ENCODE results near the gene BORA. TPM values are rescaled to one million over a fixed set of nuclear protein-coding genes. Genes with fewer than 3 reads are reported as not detected.

BORA gene
- total and polyA plus RNA-seq, 2 of the 13 experiments (the other 11 are each of a cell fraction or from before 2014, with no cell fraction given), result 4.0 to 17.4 TPM

DNA sequence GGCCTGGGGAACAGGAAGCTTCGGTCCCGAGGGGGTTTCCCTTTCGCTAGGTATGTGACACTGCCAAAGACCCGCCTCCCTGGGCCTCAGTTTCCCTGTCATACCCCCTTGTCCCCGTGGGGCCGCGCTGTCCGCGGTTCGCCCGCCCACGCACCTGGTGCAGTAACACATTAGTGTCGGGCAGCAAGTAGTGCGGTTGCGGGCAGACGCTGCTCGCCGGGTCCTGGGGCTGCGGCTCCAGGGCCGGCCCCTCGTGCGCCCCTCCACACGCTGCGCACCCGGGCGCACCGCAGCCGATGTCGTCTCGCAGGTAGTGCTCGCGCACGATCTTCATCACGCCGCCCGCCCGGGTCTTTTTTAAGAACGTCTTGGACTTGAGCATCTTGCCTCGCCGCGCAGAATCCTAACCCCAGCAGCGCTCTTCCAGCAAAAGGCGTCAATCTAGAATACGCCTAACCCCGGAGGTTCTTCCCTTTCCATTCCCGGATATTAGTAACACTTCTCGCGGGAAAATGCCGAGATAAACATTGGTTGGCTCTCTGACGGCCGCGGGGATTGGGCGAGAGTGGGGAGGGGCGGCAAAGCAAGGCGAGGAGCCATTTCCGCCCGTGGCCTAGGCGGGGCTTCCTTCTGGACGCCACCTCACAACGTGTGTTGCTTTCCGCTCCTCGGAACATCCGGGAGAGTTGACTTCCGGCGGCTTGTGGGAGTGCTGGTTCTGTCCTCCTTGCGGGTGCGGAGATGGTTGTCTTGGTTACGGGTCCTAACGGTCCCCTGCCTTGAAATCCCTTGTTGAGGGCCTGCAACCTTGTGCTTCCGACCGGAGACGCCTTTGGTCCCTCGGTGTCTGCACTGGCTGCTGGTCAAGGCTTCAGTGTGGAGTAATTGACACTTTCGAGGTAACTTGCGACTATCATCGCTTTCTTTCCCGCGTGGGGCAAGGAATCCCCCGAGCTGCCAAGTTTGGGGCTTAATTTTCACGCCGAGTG, 54.0 kb downstream of the BORA start, which contains the start of the genes DIS3 and PIBF1 (continued):
- TF ChIP-seq DBP (CRISPR knock-in tag; IDR thresholded peaks at IDR 0.05; ENCODE audit: not compliant biosample characterization) (peak; percentile 15), MAZ (IDR thresholded peaks at IDR 0.05; ENCODE audit: borderline replicate concordance, low read depth, low read length) (no peak), MAZ (CRISPR knock-in tag; IDR thresholded peaks at IDR 0.05; ENCODE audit: low read depth) (peak; percentile 68), EED (CRISPR knock-in tag; IDR thresholded peaks at IDR 0.05) (0 out of 2 replicates have a peak, but pooled peaks have one; percentile 27), ZSCAN12 (CRISPR knock-in tag; IDR thresholded peaks at IDR 0.05) (no peak), ZNF317 (CRISPR knock-in tag; IDR thresholded peaks at IDR 0.05) (peak; percentile 74; the same call in 1 of the 2 replicates), FOXK2 (IDR thresholded peaks at IDR 0.05) (peak; percentile 77), FOXA3 (CRISPR knock-in tag; IDR thresholded peaks at IDR 0.05) (peak; percentile 38; the same call in 1 of the 2 replicates), CSRNP1 (CRISPR knock-in tag; IDR thresholded peaks at IDR 0.05) (peak; percentile 71), ARNT2 (CRISPR knock-in tag; IDR thresholded peaks at IDR 0.05; ENCODE audit: low read depth) (peak; percentile 89), FOXA1 (IDR thresholded peaks at IDR 0.05) (no peak), FOXA1 (CRISPR knock-in tag; IDR thresholded peaks at IDR 0.05) (0 out of 2 replicates have a peak, but pooled peaks have one; percentile 17), ZBTB38 (CRISPR knock-in tag; IDR thresholded peaks at IDR 0.05) (0 out of 2 replicates have a peak, but pooled peaks have one; percentile 18), KAT8 (CRISPR knock-in tag; IDR thresholded peaks at IDR 0.05) (peak; percentile 94)
- TF ChIP-seq, protein P1, sequence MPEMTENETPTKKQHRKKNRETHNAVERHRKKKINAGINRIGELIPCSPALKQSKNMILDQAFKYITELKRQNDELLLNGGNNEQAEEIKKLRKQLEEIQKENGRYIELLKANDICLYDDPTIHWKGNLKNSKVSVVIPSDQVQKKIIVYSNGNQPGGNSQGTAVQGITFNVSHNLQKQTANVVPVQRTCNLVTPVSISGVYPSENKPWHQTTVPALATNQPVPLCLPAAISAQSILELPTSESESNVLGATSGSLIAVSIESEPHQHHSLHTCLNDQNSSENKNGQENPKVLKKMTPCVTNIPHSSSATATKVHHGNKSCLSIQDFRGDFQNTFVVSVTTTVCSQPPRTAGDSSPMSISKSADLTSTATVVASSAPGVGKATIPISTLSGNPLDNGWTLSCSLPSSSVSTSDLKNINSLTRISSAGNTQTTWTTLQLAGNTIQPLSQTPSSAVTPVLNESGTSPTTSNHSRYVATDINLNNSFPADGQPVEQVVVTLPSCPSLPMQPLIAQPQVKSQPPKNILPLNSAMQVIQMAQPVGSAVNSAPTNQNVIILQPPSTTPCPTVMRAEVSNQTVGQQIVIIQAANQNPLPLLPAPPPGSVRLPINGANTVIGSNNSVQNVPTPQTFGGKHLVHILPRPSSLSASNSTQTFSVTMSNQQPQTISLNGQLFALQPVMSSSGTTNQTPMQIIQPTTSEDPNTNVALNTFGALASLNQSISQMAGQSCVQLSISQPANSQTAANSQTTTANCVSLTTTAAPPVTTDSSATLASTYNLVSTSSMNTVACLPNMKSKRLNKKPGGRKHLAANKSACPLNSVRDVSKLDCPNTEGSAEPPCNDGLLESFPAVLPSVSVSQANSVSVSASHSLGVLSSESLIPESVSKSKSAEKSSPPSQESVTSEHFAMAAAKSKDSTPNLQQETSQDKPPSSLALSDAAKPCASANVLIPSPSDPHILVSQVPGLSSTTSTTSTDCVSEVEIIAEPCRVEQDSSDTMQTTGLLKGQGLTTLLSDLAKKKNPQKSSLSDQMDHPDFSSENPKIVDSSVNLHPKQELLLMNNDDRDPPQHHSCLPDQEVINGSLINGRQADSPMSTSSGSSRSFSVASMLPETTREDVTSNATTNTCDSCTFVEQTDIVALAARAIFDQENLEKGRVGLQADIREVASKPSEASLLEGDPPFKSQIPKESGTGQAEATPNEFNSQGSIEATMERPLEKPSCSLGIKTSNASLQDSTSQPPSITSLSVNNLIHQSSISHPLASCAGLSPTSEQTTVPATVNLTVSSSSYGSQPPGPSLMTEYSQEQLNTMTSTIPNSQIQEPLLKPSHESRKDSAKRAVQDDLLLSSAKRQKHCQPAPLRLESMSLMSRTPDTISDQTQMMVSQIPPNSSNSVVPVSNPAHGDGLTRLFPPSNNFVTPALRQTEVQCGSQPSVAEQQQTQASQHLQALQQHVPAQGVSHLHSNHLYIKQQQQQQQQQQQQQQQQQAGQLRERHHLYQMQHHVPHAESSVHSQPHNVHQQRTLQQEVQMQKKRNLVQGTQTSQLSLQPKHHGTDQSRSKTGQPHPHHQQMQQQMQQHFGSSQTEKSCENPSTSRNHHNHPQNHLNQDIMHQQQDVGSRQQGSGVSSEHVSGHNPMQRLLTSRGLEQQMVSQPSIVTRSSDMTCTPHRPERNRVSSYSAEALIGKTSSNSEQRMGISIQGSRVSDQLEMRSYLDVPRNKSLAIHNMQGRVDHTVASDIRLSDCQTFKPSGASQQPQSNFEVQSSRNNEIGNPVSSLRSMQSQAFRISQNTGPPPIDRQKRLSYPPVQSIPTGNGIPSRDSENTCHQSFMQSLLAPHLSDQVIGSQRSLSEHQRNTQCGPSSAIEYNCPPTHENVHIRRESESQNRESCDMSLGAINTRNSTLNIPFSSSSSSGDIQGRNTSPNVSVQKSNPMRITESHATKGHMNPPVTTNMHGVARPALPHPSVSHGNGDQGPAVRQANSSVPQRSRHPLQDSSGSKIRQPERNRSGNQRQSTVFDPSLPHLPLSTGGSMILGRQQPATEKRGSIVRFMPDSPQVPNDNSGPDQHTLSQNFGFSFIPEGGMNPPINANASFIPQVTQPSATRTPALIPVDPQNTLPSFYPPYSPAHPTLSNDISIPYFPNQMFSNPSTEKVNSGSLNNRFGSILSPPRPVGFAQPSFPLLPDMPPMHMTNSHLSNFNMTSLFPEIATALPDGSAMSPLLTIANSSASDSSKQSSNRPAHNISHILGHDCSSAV (CRISPR knock-in tag; IDR thresholded peaks at IDR 0.05; ENCODE audit: borderline replicate concordance), result 0 out of 2 replicates have a peak, but pooled peaks have one; percentile 57
